Hepatocyte (in vitro differentiated cells): ENCODE results near the gene BMAL1.

Source experiments
- EZH2phosphoT487 ChIP-seq: fragments of 200-600 bp; sonication (generic); IDR thresholded peaks from one replicate; pipeline ENCODE4 v1.6.1; 2018; ENCODE audit warnings: antibody characterized with exemption, mild to moderate bottlenecking, low read depth, moderate library complexity; ENCODE audit not compliant: unreplicated experiment, severe bottlenecking
- TF ChIP-seq, protein P1 (sequence below): fragments of 200-600 bp; sonication (generic); IDR thresholded peaks from 2 replicates; pipeline ENCODE4 v1.5.1; 2016; ENCODE audit warnings: antibody characterized with exemption, mild to moderate bottlenecking; ENCODE audit not compliant: poor library complexity

- TF ChIP-seq, protein P1, sequence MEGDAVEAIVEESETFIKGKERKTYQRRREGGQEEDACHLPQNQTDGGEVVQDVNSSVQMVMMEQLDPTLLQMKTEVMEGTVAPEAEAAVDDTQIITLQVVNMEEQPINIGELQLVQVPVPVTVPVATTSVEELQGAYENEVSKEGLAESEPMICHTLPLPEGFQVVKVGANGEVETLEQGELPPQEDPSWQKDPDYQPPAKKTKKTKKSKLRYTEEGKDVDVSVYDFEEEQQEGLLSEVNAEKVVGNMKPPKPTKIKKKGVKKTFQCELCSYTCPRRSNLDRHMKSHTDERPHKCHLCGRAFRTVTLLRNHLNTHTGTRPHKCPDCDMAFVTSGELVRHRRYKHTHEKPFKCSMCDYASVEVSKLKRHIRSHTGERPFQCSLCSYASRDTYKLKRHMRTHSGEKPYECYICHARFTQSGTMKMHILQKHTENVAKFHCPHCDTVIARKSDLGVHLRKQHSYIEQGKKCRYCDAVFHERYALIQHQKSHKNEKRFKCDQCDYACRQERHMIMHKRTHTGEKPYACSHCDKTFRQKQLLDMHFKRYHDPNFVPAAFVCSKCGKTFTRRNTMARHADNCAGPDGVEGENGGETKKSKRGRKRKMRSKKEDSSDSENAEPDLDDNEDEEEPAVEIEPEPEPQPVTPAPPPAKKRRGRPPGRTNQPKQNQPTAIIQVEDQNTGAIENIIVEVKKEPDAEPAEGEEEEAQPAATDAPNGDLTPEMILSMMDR: no peak
- no peak for TF ChIP-seq EZH2phosphoT487
These were observed 14.2 kb downstream of the BMAL1 start for GRCh38 chr11:13291800-13292199.
